SK-N-SH treated with all-trans-retinoic acid at 6 μM for 48 hours (cell line): ENCODE measurements around the gene CHCHD4.

Experiments used
- CREB5 ChIP-seq: fragments of 250-450 bp; sonication (Bioruptor Pico); IDR thresholded peaks from 2 replicates; pipeline ENCODE4 v1.5.1; 2020; ENCODE audit warnings: low read depth, mild to moderate bottlenecking, moderate library complexity
- CSRNP3 ChIP-seq: fragments of 250-450 bp; sonication (Bioruptor Pico); IDR thresholded peaks from 2 replicates; pipeline ENCODE4 v1.5.1; 2021; ENCODE audit warnings: mild to moderate bottlenecking, moderate library complexity
- OSR1 ChIP-seq: fragments of 250-450 bp; sonication (Bioruptor Pico); IDR thresholded peaks from 2 replicates; pipeline ENCODE4 v1.8.0; 2022; ENCODE audit warnings: moderate library complexity, mild to moderate bottlenecking, inconsistent platforms
- PATZ1 ChIP-seq: fragments of 250-450 bp; sonication (Bioruptor Pico); IDR thresholded peaks from 2 replicates; pipeline ENCODE4 v1.8.0; 2020; ENCODE audit warnings: mild to moderate bottlenecking, moderate library complexity, borderline replicate concordance
- ZNF565 ChIP-seq: fragments of 450-650 bp; formaldehyde crosslinking; conservative IDR thresholded peaks from 2 replicates; pipeline ENCODE4 v1.5.0; 2020; ENCODE audit warnings: low read depth, mild to moderate bottlenecking, moderate library complexity
- ZNF70 ChIP-seq: fragments of 450-650 bp; formaldehyde crosslinking; IDR thresholded peaks from 2 replicates; pipeline ENCODE4 v1.5.0; 2020; ENCODE audit warnings: mild to moderate bottlenecking, moderate library complexity

GRCh38 chr3:14113965-14114635, 10.6 kb downstream of the CHCHD4 start:
- TF ChIP-seq OSR1 (CRISPR knock-in tag) (no peak), CREB5 (no peak), PATZ1 (CRISPR knock-in tag) (no peak), ZNF70 (no peak), ZNF565 (CRISPR knock-in tag) (no peak), CSRNP3 (CRISPR knock-in tag) (no peak)
